Ectodermal cell (in vitro differentiated cells): ENCODE results near the gene BCKDK.
A peak's percentile ranks its signal among the peaks of the same experiment; 100 is the strongest.

ENCODE experiments used
- H3K27ac ChIP-seq: 2 replicates; pipeline ENCODE4 v1.7.0; 2013; ENCODE audit warnings: mild to moderate bottlenecking, low read depth, low read length; ENCODE audit not compliant: insufficient read depth, poor library complexity, severe bottlenecking
- H3K27me3 ChIP-seq: 2 replicates; pipeline ENCODE4 v1.7.0; 2013; ENCODE audit warnings: mild to moderate bottlenecking, low read length; ENCODE audit not compliant: insufficient read depth, control insufficient read depth, poor library complexity, severe bottlenecking
- H3K36me3 ChIP-seq: one replicate; pipeline ENCODE4 v1.7.0; 2013; ENCODE audit warnings: low read length; ENCODE audit not compliant: control insufficient read depth, insufficient read depth
- H3K4me1 ChIP-seq: one replicate; pipeline ENCODE4 v1.7.0; 2013; ENCODE audit warnings: low read length; ENCODE audit not compliant: control insufficient read depth, insufficient read depth
- H3K4me3 ChIP-seq: 2 replicates; pipeline ENCODE4 v1.7.0; 2013; ENCODE audit warnings: low read depth, low read length, control low read depth; ENCODE audit not compliant: insufficient read depth
- H3K9me3 ChIP-seq: 2 replicates; pipeline ENCODE4 v1.7.0; 2013; ENCODE audit warnings: mild to moderate bottlenecking, low read length, moderate library complexity; ENCODE audit not compliant: control insufficient read depth
- WGBS, 2 experiments: methylation state at CpG; one replicate each; pipeline ENCODE4 v1.1.7; 2013; ENCODE audit warnings: missing lambda C conversion rate in 2 of 2; 5-methylcytosine and 5-hydroxymethylcytosine counted together

Gene BCKDK

GRCh38 chr16:31110106-31111034 is 2.2 kb downstream of the BCKDK start:
- Histone ChIP-seq H3K4me1 (peaks cover 8% of the 10 kb centered on the region), H3K9me3 (no peaks in the 10 kb centered on the region), H3K36me3 (peaks cover 29% of the 10 kb centered on the region), H3K27me3 (no peaks in the 10 kb centered on the region), H3K27ac (no peak overlapping the region), H3K4me3 (no peak overlapping the region)
- WGBS, 2 experiments, result 93 to 94% methylated on average over 26 of the region's 26 CpGs

- H3K9me3 ChIP-seq, result no peaks in the 10 kb centered on the region
- no peaks in the 10 kb centered on the region for H3K27me3 ChIP-seq
- H3K4me1 ChIP-seq, result peaks cover 8% of the 10 kb centered on the region
- 95 to 96% methylated on average over 23 of the region's 23 CpGs for WGBS, 2 experiments
- H3K36me3 ChIP-seq, result peaks cover 29% of the 10 kb centered on the region
- H3K4me3 ChIP-seq, result no peak overlapping the region
- H3K27ac ChIP-seq, result no peak overlapping the region
Measured at GRCh38 chr16:31111881-31112466, 3.8 kb downstream of the BCKDK start.

- Histone ChIP-seq H3K27ac (no peak overlapping the region), H3K4me3 (no peak overlapping the region), H3K4me1 (peaks cover 8% of the 10 kb centered on the region), H3K27me3 (no peaks in the 10 kb centered on the region), H3K9me3 (no peaks in the 10 kb centered on the region), H3K36me3 (peaks cover 29% of the 10 kb centered on the region)
- 96 to 97% methylated on average over 2 of the region's 2 CpGs for WGBS, 2 experiments
Measured at GRCh38 chr16:31112711-31113110, 4.5 kb downstream of the BCKDK start.

GRCh38 chr16:31113121-31114120 is 5.2 kb downstream of the BCKDK start:
- Histone ChIP-seq H3K36me3 (peaks cover 29% of the 10 kb centered on the region), H3K27me3 (no peaks in the 10 kb centered on the region), H3K4me1 (peaks cover 8% of the 10 kb centered on the region), H3K9me3 (no peaks in the 10 kb centered on the region), H3K4me3 (no peak overlapping the region), H3K27ac (no peak overlapping the region)
- WGBS, 2 experiments, result 91% methylated on average over 5 of the region's 5 CpGs

- Histone ChIP-seq H3K36me3 (peaks cover 27% of the 10 kb centered on the region), H3K4me3 (no peak overlapping the region), H3K4me1 (peaks cover 1% of the 10 kb centered on the region), H3K27ac (no peak overlapping the region), H3K9me3 (no peaks in the 10 kb centered on the region), H3K27me3 (no peaks in the 10 kb centered on the region)
- 94% methylated on average over 8 of the region's 8 CpGs for WGBS, 2 experiments
Measured at GRCh38 chr16:31114468-31114867, 6.3 kb downstream of the BCKDK start.

GRCh38 chr16:31117384-31118222 is 9.4 kb downstream of the BCKDK start, which contains the start of gene KAT8:
TSS of gene KAT8 (plus strand) at chr16:31117664. CDS start at chr16:31117682, 18 bp downstream.
- peaks cover 25% of the 10 kb centered on the region for H3K36me3 ChIP-seq
- WGBS, 2 experiments, result 0 to 1% methylated on average over 68 of the region's 68 CpGs
- H3K4me1 ChIP-seq, result no peaks in the 10 kb centered on the region
- H3K9me3 ChIP-seq, result no peaks in the 10 kb centered on the region
- H3K4me3 ChIP-seq, result peak within 1 kb of the TSS; percentile 75
- no peaks in the 10 kb centered on the region for H3K27me3 ChIP-seq
- peak within 1 kb of the TSS; percentile 6 for H3K27ac ChIP-seq

- Histone ChIP-seq H3K27me3 (no peaks in the 10 kb centered on the region), H3K9me3 (no peaks in the 10 kb centered on the region), H3K36me3 (peaks cover 26% of the 10 kb centered on the region), H3K4me3 (peak overlapping the region; percentile 75), H3K4me1 (no peaks in the 10 kb centered on the region), H3K27ac (no peak overlapping the region)
- 69 to 71% methylated on average over 9 of the region's 9 CpGs for WGBS, 2 experiments
Measured at GRCh38 chr16:31118223-31119155, 10.3 kb downstream of the BCKDK start.

GRCh38 chr16:31120129-31120528 is 11.9 kb downstream of the BCKDK start:
- H3K4me1 ChIP-seq, result no peaks in the 10 kb centered on the region
- no peak overlapping the region for H3K4me3 ChIP-seq
- WGBS, 2 experiments, result 96% methylated on average over 16 of the region's 16 CpGs
- H3K36me3 ChIP-seq, result peaks cover 26% of the 10 kb centered on the region
- no peak overlapping the region for H3K27ac ChIP-seq
- no peaks in the 10 kb centered on the region for H3K27me3 ChIP-seq
- no peaks in the 10 kb centered on the region for H3K9me3 ChIP-seq
